ENCODE data around the gene TMEM53. TPM values are rescaled to one million over a fixed set of nuclear protein-coding genes. Genes with fewer than 3 reads are reported as not detected.
"Not testable (repeated sequence)": the region's sequence is repeated elsewhere in the genome, so short reads cannot be mapped to it uniquely, and the experiment has no call there.

Gene TMEM53
- total RNA-seq, 2 donors from 2014 or later = 6.2 to 7.6 TPM

GRCh38 chr1:44707112-44707881 is 33.0 kb upstream of the TMEM53 start:
- Histone ChIP-seq H3K4me1 (peaks cover 7% of the 10 kb centered on the region), H3K9me3 (no peaks in the 10 kb centered on the region), H3K36me3 (replicated peaks in 1 of 2; ENCODE audit: insufficient read depth in 1 of 2, low read depth in 2 of 2) (no peaks in the 10 kb centered on the region), H3K4me3 (no peak overlapping the region), H3K27me3 (no peaks in the 10 kb centered on the region), H3K27ac (no peak overlapping the region)
- TF ChIP-seq CTCF (IDR thresholded peaks at IDR 0.05) (no peak), POLR2A (IDR thresholded peaks at IDR 0.05) (no peak)
- no peak for ATAC-seq
- WGBS, 2 donors = 63 to 86% methylated on average over 4 to 6 of the region's 6 CpGs
- intact Hi-C loops (cut with DNase I) = no loop called here
- DNase-seq = no peak

GRCh38 chr1:44705938-44706337 is 31.7 kb upstream of the TMEM53 start:
- TF ChIP-seq CTCF (IDR thresholded peaks at IDR 0.05) (no peak), POLR2A (IDR thresholded peaks at IDR 0.05) (no peak)
- H3K27me3 ChIP-seq = no peaks in the 10 kb centered on the region
- no peak overlapping the region for H3K4me3 ChIP-seq
- no peaks in the 10 kb centered on the region for H3K9me3 ChIP-seq
- H3K4me1 ChIP-seq = peaks cover 7% of the 10 kb centered on the region
- WGBS, 2 donors = 69 to 73% methylated on average over 2 of the region's 2 CpGs
- no peaks in the 10 kb centered on the region for H3K36me3 ChIP-seq (replicated peaks in 1 of 2; ENCODE audit: insufficient read depth in 1 of 2, low read depth in 2 of 2)
- ATAC-seq = no peak
- intact Hi-C loops (cut with DNase I) = no loop called here
- no peak overlapping the region for H3K27ac ChIP-seq
- no peak for DNase-seq

GRCh38 chr1:44705470-44705869 is 31.2 kb upstream of the TMEM53 start:
- intact Hi-C loops (cut with DNase I) = no loop called here
- DNase-seq (no peak), ATAC-seq (no peak)
- H3K4me1 ChIP-seq = peaks cover 7% of the 10 kb centered on the region
- no peaks in the 10 kb centered on the region for H3K36me3 ChIP-seq (replicated peaks in 1 of 2; ENCODE audit: insufficient read depth in 1 of 2, low read depth in 2 of 2)
- H3K27me3 ChIP-seq = no peaks in the 10 kb centered on the region
- H3K9me3 ChIP-seq = no peaks in the 10 kb centered on the region
- no peak overlapping the region for H3K27ac ChIP-seq
- no peak for TF ChIP-seq CTCF (IDR thresholded peaks at IDR 0.05)
- no peak for TF ChIP-seq POLR2A (IDR thresholded peaks at IDR 0.05)
- WGBS, 2 donors = 69 to 82% methylated on average over 6 of the region's 6 CpGs
- no peak overlapping the region for H3K4me3 ChIP-seq

- DNase-seq (no peak), ATAC-seq (no peak)
- H3K27ac ChIP-seq = no peak overlapping the region
- H3K27me3 ChIP-seq = no peaks in the 10 kb centered on the region
- no peak overlapping the region for H3K4me3 ChIP-seq
- H3K9me3 ChIP-seq = no peaks in the 10 kb centered on the region
- TF ChIP-seq CTCF (IDR thresholded peaks at IDR 0.05) (no peak), POLR2A (IDR thresholded peaks at IDR 0.05) (no peak)
- intact Hi-C loops (cut with DNase I) = no loop called here
- no peaks in the 10 kb centered on the region for H3K4me1 ChIP-seq
- no peaks in the 10 kb centered on the region for H3K36me3 ChIP-seq (replicated peaks in 1 of 2; ENCODE audit: insufficient read depth in 1 of 2, low read depth in 2 of 2)
- 73 to 75% methylated on average over 7 of the region's 7 CpGs for WGBS, 2 donors
Measured at GRCh38 chr1:44701141-44701573, 26.9 kb upstream of the TMEM53 start.

- Histone ChIP-seq H3K27ac (no peak overlapping the region), H3K27me3 (no peaks in the 10 kb centered on the region), H3K4me3 (no peak overlapping the region), H3K4me1 (no peaks in the 10 kb centered on the region), H3K9me3 (no peaks in the 10 kb centered on the region), H3K36me3 (replicated peaks in 1 of 2; ENCODE audit: insufficient read depth in 1 of 2, low read depth in 2 of 2) (no peaks in the 10 kb centered on the region)
- TF ChIP-seq POLR2A (IDR thresholded peaks at IDR 0.05) (no peak), CTCF (IDR thresholded peaks at IDR 0.05) (no peak)
- 82 to 94% methylated on average over 1 of the region's 1 CpG for WGBS, 2 donors
- ATAC-seq = no peak
- intact Hi-C loops (cut with DNase I) = no loop called here
- no peak for DNase-seq
Measured at GRCh38 chr1:44700573-44700972, 26.3 kb upstream of the TMEM53 start.

- H3K27ac ChIP-seq; intact Hi-C loops (cut with DNase I); H3K27me3 ChIP-seq; DNase-seq; ATAC-seq; H3K4me3 ChIP-seq; H3K36me3 ChIP-seq (replicated peaks in 1 of 2; ENCODE audit: insufficient read depth in 1 of 2, low read depth in 2 of 2); H3K4me1 ChIP-seq; H3K9me3 ChIP-seq: not testable (repeated sequence)
- 83 to 85% methylated on average over 9 of the region's 9 CpGs for WGBS, 2 donors
Measured at GRCh38 chr1:44699375-44699774, 25.1 kb upstream of the TMEM53 start.
